CD14-positive monocyte (primary cell): ENCODE data around the gene PKLR. TPM values are rescaled to one million over a fixed set of nuclear protein-coding genes. Genes with fewer than 3 reads are reported as not detected.

Source experiments
- DNase-seq, 3 donors: peaks; one replicate each; pipeline ENCODE4 v3.0.0-alpha.2; 2011 to 2022
- H2AFZ ChIP-seq: 2 replicates; pipeline ENCODE4 v1.6.0; 2012; ENCODE audit warnings: mild to moderate bottlenecking, low read depth, low read length, inconsistent platforms; ENCODE audit not compliant: insufficient read depth, poor library complexity, severe bottlenecking
- H3K27ac ChIP-seq, 2 donors: 1 replicate in 1 of 2; 2 replicates in 1 of 2; pipeline ENCODE4 v1.5.1; 2012 to 2013; ENCODE audit warnings: low read length in 2 of 2, control low read depth in 1 of 2, inconsistent platforms in 1 of 2, low read depth in 1 of 2, mild to moderate bottlenecking in 1 of 2
- H3K27me3 ChIP-seq, 2 donors: one replicate each; pipeline versions ENCODE4 v1.6.0 to v1.6.1; 2011 to 2013; ENCODE audit warnings: low read length in 2 of 2; ENCODE audit not compliant: control insufficient read depth in 2 of 2, insufficient read depth in 2 of 2
- H3K36me3 ChIP-seq, 2 donors: replicated peaks in 1 of 2; 1 replicate in 1 of 2; 2 replicates in 1 of 2; pipeline versions ENCODE4 v1.5.1 to v1.6.1; 2012 to 2013; ENCODE audit warnings: low read length in 2 of 2, control low read depth in 1 of 2, inconsistent platforms in 1 of 2, mild to moderate bottlenecking in 1 of 2; ENCODE audit not compliant: insufficient read depth in 2 of 2, control insufficient read depth in 1 of 2
- H3K4me1 ChIP-seq, 2 donors: 1 replicate in 1 of 2; 2 replicates in 1 of 2; pipeline versions ENCODE4 v1.5.1 to v1.6.1; 2012 to 2013; ENCODE audit warnings: low read length in 2 of 2, control low read depth in 1 of 2, inconsistent platforms in 1 of 2, mild to moderate bottlenecking in 1 of 2, moderate library complexity in 1 of 2; ENCODE audit not compliant: insufficient read depth in 2 of 2, control insufficient read depth in 1 of 2
- H3K4me2 ChIP-seq: replicated peaks from 2 replicates; pipeline ENCODE3; 2012; ENCODE audit warnings: low read length, moderate library complexity, mild to moderate bottlenecking; ENCODE audit not compliant: poor library complexity, severe bottlenecking; ENCODE audit errors: extremely low read depth
- H3K4me3 ChIP-seq, 3 experiments: fragments of 200-600 bp in 1 of 3; sonication (generic) in 1 of 3; replicated peaks in 1 of 3; 1 replicate in 2 of 3; 2 replicates in 1 of 3; pipeline ENCODE4 v1.5.1; 2011 to 2013; ENCODE audit warnings: low read length in 3 of 3, mild to moderate bottlenecking in 3 of 3, control low read depth in 2 of 3, low read depth in 2 of 3, inconsistent platforms in 1 of 3, moderate library complexity in 1 of 3
- H3K79me2 ChIP-seq: 2 replicates; pipeline ENCODE4 v1.6.0; 2012; ENCODE audit warnings: mild to moderate bottlenecking, control low read depth, inconsistent platforms, low read length, moderate library complexity; ENCODE audit not compliant: insufficient read depth
- H3K9ac ChIP-seq: 2 replicates; pipeline ENCODE4 v1.6.0; 2017; ENCODE audit warnings: low read length, mild to moderate bottlenecking; ENCODE audit not compliant: insufficient read depth, poor library complexity, severe bottlenecking
- H3K9me3 ChIP-seq, 2 donors: replicated peaks in 1 of 2; 1 replicate in 1 of 2; 2 replicates in 1 of 2; pipeline versions ENCODE4 v1.5.1 to v1.6.1; 2012 to 2013; ENCODE audit warnings: low read length in 2 of 2, control low read depth in 1 of 2; ENCODE audit not compliant: control insufficient read depth in 1 of 2, insufficient read depth in 1 of 2
- H4K20me1 ChIP-seq: 2 replicates; pipeline ENCODE4 v1.6.0; 2012; ENCODE audit warnings: mild to moderate bottlenecking, low read length, control low read depth, moderate library complexity; ENCODE audit not compliant: insufficient read depth
- H3K27ac Mint-ChIP-seq, 7 donors: one replicate each; pipeline ENCODE4 v1.8.0; 2020; ENCODE audit warnings: mild to moderate bottlenecking in 7 of 7, mixed read lengths in 7 of 7, moderate library complexity in 6 of 7, inconsistent platforms in 2 of 7
- H3K27me3 Mint-ChIP-seq, 3 donors: one replicate each; pipeline ENCODE4 v1.8.0; 2021 to 2022; ENCODE audit warnings: low read depth in 3 of 3, mild to moderate bottlenecking in 3 of 3, mixed read lengths in 3 of 3, moderate library complexity in 3 of 3, inconsistent platforms in 1 of 3
- H3K36me3 Mint-ChIP-seq, 2 donors: one replicate each; pipeline ENCODE4 v1.8.0; 2020; ENCODE audit warnings: mixed read lengths in 2 of 2, inconsistent platforms in 1 of 2, mild to moderate bottlenecking in 1 of 2
- H3K4me1 Mint-ChIP-seq: one replicate; pipeline ENCODE4 v1.8.0; 2020; ENCODE audit warnings: mild to moderate bottlenecking, mixed read lengths
- H3K4me3 Mint-ChIP-seq, 2 donors: one replicate each; pipeline ENCODE4 v1.8.0; 2020; ENCODE audit warnings: mild to moderate bottlenecking in 2 of 2, mixed read lengths in 2 of 2, moderate library complexity in 1 of 2
- H3K9me3 Mint-ChIP-seq, 7 donors: one replicate each; pipeline ENCODE4 v1.8.0; 2020 to 2022; ENCODE audit warnings: mixed read lengths in 7 of 7, mild to moderate bottlenecking in 6 of 7, moderate library complexity in 6 of 7, inconsistent platforms in 2 of 7
- WGBS: methylation state at CpG from one replicate; pipeline ENCODE4 v1.1.5; 2013; ENCODE audit warnings: missing lambda C conversion rate; ENCODE audit not compliant: insufficient coverage; 5-methylcytosine and 5-hydroxymethylcytosine counted together
- intact Hi-C, 2 donors: fragments of 100-400 bp; cut with micrococcal nuclease; formaldehyde crosslinking; loops; one replicate each; pipeline versions ENCODE4 v1.15.0 to v1.15.1; 2023
- polyA plus RNA-seq, 3 donors: library from polyadenylated mRNA; depleted of rRNA in 1 of 3; unstranded in 2 of 3; stranded (reverse) in 1 of 3; fragments of 300-500 nt in 2 of 3; fragments of >200 nt in 1 of 3; fragmentation: Illumina TruSeq in 2 of 3; gene quantifications; 1 replicate in 2 of 3; 2 replicates in 1 of 3; pipeline ENCODE4 v1.2.3, GENCODE V29; 2012 to 2021
- TF ChIP-seq, protein P1 (sequence below): fragments of 200-600 bp; IDR thresholded peaks from one replicate; pipeline ENCODE4 v1.8.0; 2022; ENCODE audit warnings: antibody characterized with exemption, mild to moderate bottlenecking

Gene PKLR
- polyA plus RNA-seq, 3 donors = 0.05 TPM; not detected in 2

DNA sequence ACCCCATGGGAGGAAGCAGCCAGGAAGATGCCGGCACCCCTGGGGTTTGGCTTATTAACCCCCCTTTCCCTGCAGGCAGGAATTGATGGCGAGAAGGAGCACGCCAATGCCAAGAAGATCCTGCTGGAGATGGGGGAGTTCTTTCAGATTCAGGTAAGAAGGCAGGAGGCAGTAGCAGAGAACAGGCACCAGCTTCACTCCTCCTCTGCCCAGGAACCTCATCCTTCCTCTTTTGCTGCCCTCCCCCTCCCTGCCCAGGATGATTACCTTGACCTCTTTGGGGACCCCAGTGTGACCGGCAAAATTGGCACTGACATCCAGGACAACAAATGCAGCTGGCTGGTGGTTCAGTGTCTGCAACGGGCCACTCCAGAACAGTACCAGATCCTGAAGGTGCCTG, 18.3 kb upstream of the PKLR start:
- WGBS = 68% methylated on average over 3 of the region's 5 CpGs
- Histone ChIP-seq H3K9me3 (no peaks in the 10 kb centered on the region), H3K4me2 (no peak overlapping the region), H3K79me2 (peaks cover 10% of the 10 kb centered on the region), H3K4me1 (peaks cover 23 to 41% of the 10 kb centered on the region in 2 donors), H3K27me3 (no peaks in the 10 kb centered on the region), H4K20me1 (peaks cover 17% of the 10 kb centered on the region), H3K27ac (no peak overlapping the region), H3K4me3 (no peak overlapping the region), H2AFZ (no peak overlapping the region), H3K9ac (no peak overlapping the region), H3K36me3 (peaks cover 0 to 23% of the 10 kb centered on the region in 2 donors)
- TF ChIP-seq, protein P1, sequence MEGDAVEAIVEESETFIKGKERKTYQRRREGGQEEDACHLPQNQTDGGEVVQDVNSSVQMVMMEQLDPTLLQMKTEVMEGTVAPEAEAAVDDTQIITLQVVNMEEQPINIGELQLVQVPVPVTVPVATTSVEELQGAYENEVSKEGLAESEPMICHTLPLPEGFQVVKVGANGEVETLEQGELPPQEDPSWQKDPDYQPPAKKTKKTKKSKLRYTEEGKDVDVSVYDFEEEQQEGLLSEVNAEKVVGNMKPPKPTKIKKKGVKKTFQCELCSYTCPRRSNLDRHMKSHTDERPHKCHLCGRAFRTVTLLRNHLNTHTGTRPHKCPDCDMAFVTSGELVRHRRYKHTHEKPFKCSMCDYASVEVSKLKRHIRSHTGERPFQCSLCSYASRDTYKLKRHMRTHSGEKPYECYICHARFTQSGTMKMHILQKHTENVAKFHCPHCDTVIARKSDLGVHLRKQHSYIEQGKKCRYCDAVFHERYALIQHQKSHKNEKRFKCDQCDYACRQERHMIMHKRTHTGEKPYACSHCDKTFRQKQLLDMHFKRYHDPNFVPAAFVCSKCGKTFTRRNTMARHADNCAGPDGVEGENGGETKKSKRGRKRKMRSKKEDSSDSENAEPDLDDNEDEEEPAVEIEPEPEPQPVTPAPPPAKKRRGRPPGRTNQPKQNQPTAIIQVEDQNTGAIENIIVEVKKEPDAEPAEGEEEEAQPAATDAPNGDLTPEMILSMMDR = no peak
- peaks cover 0 to 1% (median 0%) of the 10 kb centered on the region in 7 donors for H3K9me3 Mint-ChIP-seq
- intact Hi-C loops = no loop called here
- peaks cover 27 to 32% of the 10 kb centered on the region in 2 donors for H3K36me3 Mint-ChIP-seq
- H3K4me1 Mint-ChIP-seq = peaks cover 36% of the 10 kb centered on the region
- no peak overlapping the region for H3K4me3 Mint-ChIP-seq
- peak overlapping the region in 1 of 7 donors; percentile 35 for H3K27ac Mint-ChIP-seq
- DNase-seq = no peak
- peaks cover 2 to 7% (median 2%) of the 10 kb centered on the region in 3 donors for H3K27me3 Mint-ChIP-seq

DNA sequence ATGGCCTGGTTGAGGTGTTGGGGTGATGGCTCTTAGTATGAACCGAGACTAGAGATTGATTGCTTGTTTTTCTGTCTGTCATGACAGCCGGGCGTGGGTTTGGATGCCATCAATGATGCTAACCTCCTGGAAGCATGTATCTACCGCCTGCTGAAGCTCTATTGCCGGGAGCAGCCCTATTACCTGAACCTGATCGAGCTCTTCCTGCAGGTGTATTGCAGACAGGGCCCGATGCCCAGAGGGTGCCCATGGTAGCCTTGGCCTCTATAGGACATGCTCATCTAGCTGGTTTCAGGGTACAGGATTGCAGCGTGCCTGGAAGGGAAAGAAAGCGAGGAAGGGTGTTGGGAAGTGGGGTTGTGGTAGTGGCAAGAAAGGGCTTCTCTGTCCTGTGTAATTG, 16.8 kb upstream of the PKLR start:
- 100% methylated on average over 7 of the region's 9 CpGs for WGBS
- TF ChIP-seq, protein P1 = no peak

More for the DNA sequence above, 16.8 kb upstream of the PKLR start:
- no peak overlapping the region for H2AFZ ChIP-seq
- no peaks in the 10 kb centered on the region for H3K27me3 ChIP-seq
- Mint-ChIP-seq H3K36me3 (peaks cover 34 to 46% of the 10 kb centered on the region in 2 donors), H3K27me3 (peaks cover 2 to 7% (median 2%) of the 10 kb centered on the region in 3 donors), H3K27ac (peak overlapping the region in 1 of 7 donors; percentile 37), H3K4me3 (no peak overlapping the region), H3K9me3 (peaks cover 0 to 1% (median 0%) of the 10 kb centered on the region in 7 donors), H3K4me1 (peaks cover 36% of the 10 kb centered on the region)
- DNase-seq = no peak
- H3K4me3 ChIP-seq = no peak overlapping the region
- peaks cover 11% of the 10 kb centered on the region for H3K79me2 ChIP-seq
- no peak overlapping the region for H3K4me2 ChIP-seq
- H4K20me1 ChIP-seq = peaks cover 17% of the 10 kb centered on the region
- H3K27ac ChIP-seq = peak overlapping the region in 1 of 2 donors; percentile 5
- intact Hi-C loops = no loop called here
- H3K36me3 ChIP-seq = peaks cover 2 to 33% of the 10 kb centered on the region in 2 donors
- H3K9me3 ChIP-seq = no peaks in the 10 kb centered on the region
- peaks cover 23 to 39% of the 10 kb centered on the region in 2 donors for H3K4me1 ChIP-seq
- no peak overlapping the region for H3K9ac ChIP-seq
